ENCODE results near the gene TOMM40L. TPM values are rescaled to one million over a fixed set of nuclear protein-coding genes. Genes with fewer than 3 reads are reported as not detected.

Gene TOMM40L
- 10 to 100 TPM; 14.4 to 15.5 TPM for total RNA-seq
- polyA plus RNA-seq (ENCODE audit: insufficient read length in 2 of 2) = 10 to 100 TPM; 23.8 to 24.2 TPM
- long read RNA-seq, donor 1, partial matches to known transcripts = 27 of 33 reads
- long read RNA-seq, donor 1, other reads (novel, unspliced or antisense) = 0 of 33 reads
- long read RNA-seq, donor 2, partial matches to known transcripts = 0 of 1 reads
- long read RNA-seq, donor 2, other reads (novel, unspliced or antisense) = 0 of 1 reads
- long read RNA-seq, donor 3, partial matches to known transcripts = 0 of 4 reads
- long read RNA-seq, donor 3, other reads (novel, unspliced or antisense) = 0 of 4 reads
- long read RNA-seq, donor 4, partial matches to known transcripts = 0 of 4 reads
- long read RNA-seq, donor 4, other reads (novel, unspliced or antisense) = 0 of 4 reads

- Histone ChIP-seq H3K9me3 (ENCODE audit: control insufficient read depth, insufficient read depth, low read length) (no peaks in the 10 kb centered on the region), H3K27me3 (ENCODE audit: control insufficient read depth, insufficient read depth, low read length) (no peaks in the 10 kb centered on the region), H3K4me3 (ENCODE audit: low read depth, low read length) (peak within 1 kb of the TSS; percentile 78), H3K27ac (ENCODE audit: low read depth, low read length) (peak within 1 kb of the TSS; percentile 68), H3K36me3 (ENCODE audit: control insufficient read depth, insufficient read depth, low read length) (peaks cover 31% of the 10 kb centered on the region), H3K4me1 (ENCODE audit: control insufficient read depth, insufficient read depth, low read length) (peaks cover 27% of the 10 kb centered on the region)
- 0% methylated on average over 9 of the region's 16 CpGs for WGBS (ENCODE audit: insufficient coverage)
- DNase-seq (ENCODE audit: low read depth in 4 of 6, low spot score in 6 of 6) = peak; percentile 87 to 99 (median 94)
Measured at GRCh38 chr1:161225534-161226319, at the start of gene TOMM40L. Gene TOMM40L (plus strand): TSS chr1:161226060. CDS start chr1:161226490, 430 bp downstream.

DNA sequence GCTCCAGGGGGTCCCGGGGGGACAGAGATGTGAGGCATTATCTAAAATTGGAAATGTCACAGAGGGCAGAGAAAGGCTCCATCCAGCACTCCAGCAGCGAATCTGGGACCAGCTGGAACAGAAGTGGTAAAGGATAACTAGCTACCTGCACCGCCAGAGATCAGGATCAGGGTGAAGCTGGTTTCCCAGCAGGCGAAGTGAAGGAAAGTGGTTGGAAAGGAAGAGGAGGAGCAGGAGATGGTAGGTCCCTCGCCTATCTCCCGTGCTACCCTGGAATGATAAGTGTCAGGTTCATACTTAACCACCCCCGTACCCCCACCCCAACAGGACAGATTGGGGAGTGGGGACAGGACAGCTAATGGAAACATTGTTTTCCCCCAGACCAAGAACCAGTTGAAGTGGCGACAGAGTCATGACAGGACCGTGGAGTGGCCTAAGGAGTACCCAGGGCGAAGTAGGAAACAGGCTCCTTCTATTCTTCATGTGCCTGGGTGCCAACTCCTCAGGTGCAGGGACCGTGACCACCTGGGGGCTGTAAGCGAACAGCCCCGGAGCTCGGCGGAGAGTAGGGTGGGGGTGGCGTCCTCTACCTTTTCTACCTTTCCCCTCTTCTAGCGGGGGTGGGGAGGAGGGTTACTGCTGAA lies 49.3 kb upstream of the TOMM40L start:
- Histone ChIP-seq H3K9me3 (ENCODE audit: control insufficient read depth, insufficient read depth, low read length) (no peaks in the 10 kb centered on the region), H3K36me3 (ENCODE audit: control insufficient read depth, insufficient read depth, low read length) (peaks cover 41% of the 10 kb centered on the region), H3K27ac (ENCODE audit: low read depth, low read length) (peak overlapping the region; percentile 75), H3K4me3 (ENCODE audit: low read depth, low read length) (peak overlapping the region; percentile 91), H3K4me1 (ENCODE audit: control insufficient read depth, insufficient read depth, low read length) (peaks cover 13% of the 10 kb centered on the region), H3K27me3 (ENCODE audit: control insufficient read depth, insufficient read depth, low read length) (no peaks in the 10 kb centered on the region)
- no peak for DNase-seq (ENCODE audit: low read depth in 4 of 6, low spot score in 6 of 6)
- 37% methylated on average over 6 of the region's 17 CpGs for WGBS (ENCODE audit: insufficient coverage)

DNA sequence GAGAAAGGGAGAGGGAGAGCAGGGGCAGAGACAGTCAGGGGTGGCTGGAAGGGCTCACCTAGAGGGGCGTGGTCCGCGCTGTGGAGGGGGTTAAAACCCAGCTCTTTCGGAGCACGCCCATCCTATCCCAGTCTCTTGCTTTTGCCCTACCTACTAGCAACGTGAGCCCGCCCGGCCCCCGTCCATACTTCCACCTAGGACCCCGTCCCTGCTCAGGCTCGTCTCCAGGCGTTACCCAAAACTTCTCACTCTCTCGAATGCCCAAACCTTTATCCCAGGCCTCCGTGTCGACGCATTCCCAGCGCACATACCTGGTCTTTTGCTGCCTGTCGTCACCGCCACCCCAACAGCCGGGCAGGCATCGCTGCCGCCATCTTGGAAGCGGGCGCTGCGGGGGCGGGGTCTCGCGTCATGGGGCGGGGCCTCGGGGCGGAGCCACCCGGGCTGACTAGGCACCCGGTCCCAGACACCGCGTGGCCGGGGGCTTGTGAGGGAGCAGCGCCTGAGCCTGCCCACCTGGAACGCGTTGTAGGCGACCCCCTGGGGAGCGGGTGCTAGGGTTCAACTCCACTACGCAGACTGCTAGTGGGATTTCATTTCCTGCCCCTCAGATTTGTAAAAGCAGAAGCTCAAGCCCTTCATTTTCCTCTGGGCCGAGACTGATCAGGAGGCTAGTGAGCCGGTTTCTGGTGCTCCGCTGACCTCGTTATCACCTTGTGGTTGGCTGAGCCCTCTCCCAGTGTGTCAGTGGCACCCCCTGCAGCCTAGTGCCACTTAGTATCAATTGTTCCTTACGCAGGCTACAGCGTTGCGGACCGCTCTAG lies 48.5 kb upstream of the TOMM40L start, which contains the start of gene B4GALT3:
Gene B4GALT3, minus strand, starts transcription at position 396 of the 824 bp plus-strand sequence. CDS start 1,447 bp downstream, outside the sequence.
- no peaks in the 10 kb centered on the region for H3K9me3 ChIP-seq (ENCODE audit: control insufficient read depth, insufficient read depth, low read length)
- H3K4me1 ChIP-seq (ENCODE audit: control insufficient read depth, insufficient read depth, low read length) = peaks cover 13% of the 10 kb centered on the region
- peak in 5 of 6 donors; percentile 71 to 96 (median 82) for DNase-seq (ENCODE audit: low read depth in 4 of 6, low spot score in 6 of 6)
- H3K4me3 ChIP-seq (ENCODE audit: low read depth, low read length) = peak within 1 kb of the TSS; percentile 91
- under 1% methylated on average over 45 of the region's 50 CpGs for WGBS (ENCODE audit: insufficient coverage)
- no peaks in the 10 kb centered on the region for H3K27me3 ChIP-seq (ENCODE audit: control insufficient read depth, insufficient read depth, low read length)
- H3K36me3 ChIP-seq (ENCODE audit: control insufficient read depth, insufficient read depth, low read length) = peaks cover 34% of the 10 kb centered on the region
- H3K27ac ChIP-seq (ENCODE audit: low read depth, low read length) = peak within 1 kb of the TSS; percentile 75

DNA sequence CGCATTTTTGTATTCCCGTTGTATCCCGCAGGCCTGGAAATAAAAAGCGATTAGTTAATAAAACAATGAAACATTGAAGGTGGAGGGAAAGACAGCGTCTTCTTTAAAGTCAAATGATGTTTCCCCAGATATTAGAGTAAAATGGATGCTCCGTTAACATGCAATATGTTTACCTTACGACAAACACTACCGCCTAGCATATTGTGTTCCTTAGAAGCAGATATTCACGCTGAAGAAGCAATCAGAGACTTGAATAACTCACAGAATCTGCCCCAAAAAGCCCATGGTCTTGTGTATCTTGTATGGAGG lies 48.0 kb upstream of the TOMM40L start:
- H3K9me3 ChIP-seq (ENCODE audit: control insufficient read depth, insufficient read depth, low read length) = no peaks in the 10 kb centered on the region
- H3K27me3 ChIP-seq (ENCODE audit: control insufficient read depth, insufficient read depth, low read length) = no peaks in the 10 kb centered on the region
- WGBS (ENCODE audit: insufficient coverage) = 17% methylated on average over 1 of the region's 9 CpGs
- H3K36me3 ChIP-seq (ENCODE audit: control insufficient read depth, insufficient read depth, low read length) = peaks cover 28% of the 10 kb centered on the region
- no peak for DNase-seq (ENCODE audit: low read depth in 4 of 6, low spot score in 6 of 6)
- H3K4me3 ChIP-seq (ENCODE audit: low read depth, low read length) = peak overlapping the region; percentile 91
- H3K27ac ChIP-seq (ENCODE audit: low read depth, low read length) = peak overlapping the region; percentile 75
- H3K4me1 ChIP-seq (ENCODE audit: control insufficient read depth, insufficient read depth, low read length) = peaks cover 13% of the 10 kb centered on the region

- Histone ChIP-seq H3K27me3 (ENCODE audit: control insufficient read depth, insufficient read depth, low read length) (no peaks in the 10 kb centered on the region), H3K4me3 (ENCODE audit: low read depth, low read length) (no peak overlapping the region), H3K9me3 (ENCODE audit: control insufficient read depth, insufficient read depth, low read length) (no peaks in the 10 kb centered on the region), H3K27ac (ENCODE audit: low read depth, low read length) (no peak overlapping the region), H3K4me1 (ENCODE audit: control insufficient read depth, insufficient read depth, low read length) (peaks cover 13% of the 10 kb centered on the region), H3K36me3 (ENCODE audit: control insufficient read depth, insufficient read depth, low read length) (peaks cover 15% of the 10 kb centered on the region)
- DNase-seq (ENCODE audit: low read depth in 4 of 6, low spot score in 6 of 6) = no peak
- WGBS (ENCODE audit: insufficient coverage) = 100% methylated on average over 2 of the region's 3 CpGs
Measured at GRCh38 chr1:161179698-161180097, 46.2 kb upstream of the TOMM40L start.

DNA sequence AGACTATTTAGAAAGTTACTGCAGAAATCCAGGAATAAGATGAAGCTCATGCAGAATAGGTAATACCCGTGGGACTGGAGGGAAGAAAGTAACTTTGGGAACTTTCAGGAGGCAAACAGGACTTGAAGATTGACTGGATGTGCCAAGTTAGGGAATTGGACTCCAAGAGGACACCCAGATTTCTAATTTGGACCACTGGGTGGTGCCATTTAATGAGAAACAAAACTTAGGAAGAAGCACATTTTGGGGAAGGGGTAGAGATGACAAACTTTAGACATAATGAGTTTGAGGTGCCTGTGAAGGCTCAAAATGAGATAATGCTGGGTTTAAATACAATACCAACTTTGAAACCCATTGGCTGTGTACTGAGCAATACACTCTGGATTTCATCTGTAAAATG lies 45.2 kb upstream of the TOMM40L start:
- no peak overlapping the region for H3K27ac ChIP-seq (ENCODE audit: low read depth, low read length)
- peaks cover 6% of the 10 kb centered on the region for H3K36me3 ChIP-seq (ENCODE audit: control insufficient read depth, insufficient read depth, low read length)
- WGBS (ENCODE audit: insufficient coverage) = 53% methylated on average over 1 of the region's 1 CpG
- DNase-seq (ENCODE audit: low read depth in 4 of 6, low spot score in 6 of 6) = peak in 1 of 6 donors; percentile 28
- no peaks in the 10 kb centered on the region for H3K9me3 ChIP-seq (ENCODE audit: control insufficient read depth, insufficient read depth, low read length)
- peaks cover 13% of the 10 kb centered on the region for H3K4me1 ChIP-seq (ENCODE audit: control insufficient read depth, insufficient read depth, low read length)
- H3K4me3 ChIP-seq (ENCODE audit: low read depth, low read length) = no peak overlapping the region
- H3K27me3 ChIP-seq (ENCODE audit: control insufficient read depth, insufficient read depth, low read length) = no peaks in the 10 kb centered on the region

DNA sequence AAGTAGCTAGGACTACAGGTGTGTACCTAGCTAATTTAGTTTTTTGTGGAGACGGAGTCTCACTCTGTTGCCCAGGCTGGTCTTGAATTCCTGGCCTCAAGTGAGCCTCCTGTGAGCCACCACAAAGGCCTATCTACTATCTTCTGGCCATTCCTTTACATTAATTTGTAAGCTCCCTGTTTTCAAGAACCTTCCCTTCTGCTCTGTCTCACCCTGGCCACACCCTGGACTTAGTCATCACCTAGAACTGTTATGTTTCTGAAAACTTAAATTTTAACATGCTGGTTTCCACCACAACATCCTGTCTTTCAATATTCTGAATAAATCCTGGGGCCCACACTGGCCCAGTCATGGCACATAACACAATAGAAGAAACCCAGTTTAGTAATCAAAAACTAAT lies 43.6 kb upstream of the TOMM40L start:
- no peaks in the 10 kb centered on the region for H3K36me3 ChIP-seq (ENCODE audit: control insufficient read depth, insufficient read depth, low read length)
- DNase-seq (ENCODE audit: low read depth in 4 of 6, low spot score in 6 of 6) = no peak
- H3K4me3 ChIP-seq (ENCODE audit: low read depth, low read length) = no peak overlapping the region
- H3K27me3 ChIP-seq (ENCODE audit: control insufficient read depth, insufficient read depth, low read length) = no peaks in the 10 kb centered on the region
- no peaks in the 10 kb centered on the region for H3K9me3 ChIP-seq (ENCODE audit: control insufficient read depth, insufficient read depth, low read length)
- peaks cover 5% of the 10 kb centered on the region for H3K4me1 ChIP-seq (ENCODE audit: control insufficient read depth, insufficient read depth, low read length)
- H3K27ac ChIP-seq (ENCODE audit: low read depth, low read length) = no peak overlapping the region
- 100% methylated on average over 1 of the region's 1 CpG for WGBS (ENCODE audit: insufficient coverage)

DNA sequence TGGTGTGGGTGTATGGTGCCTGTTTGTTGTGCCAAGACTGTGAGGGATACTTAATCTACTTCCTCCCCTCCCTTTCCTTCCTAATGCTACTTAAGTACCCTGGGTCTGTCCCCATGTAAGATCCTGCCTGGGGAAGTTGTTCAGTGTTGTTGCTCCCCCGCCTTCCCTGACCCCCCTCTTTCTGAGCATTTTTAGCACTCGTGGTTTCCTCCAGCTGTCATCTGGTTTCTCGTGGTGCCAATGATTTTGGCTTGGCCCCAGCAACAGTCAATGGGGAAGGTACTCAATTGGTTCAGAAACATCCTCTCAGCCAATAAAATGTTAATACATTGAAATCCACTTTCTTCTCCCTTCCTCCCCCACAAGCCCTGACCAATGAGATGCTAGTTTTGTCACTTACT lies 40.6 kb upstream of the TOMM40L start:
- Histone ChIP-seq H3K4me3 (ENCODE audit: low read depth, low read length) (no peak overlapping the region), H3K27ac (ENCODE audit: low read depth, low read length) (peak overlapping the region; percentile 10)

More for the DNA sequence above, 40.6 kb upstream of the TOMM40L start:
- peak in 2 of 6 donors; percentile 86 to 94 for DNase-seq (ENCODE audit: low read depth in 4 of 6, low spot score in 6 of 6)
- Histone ChIP-seq H3K4me1 (ENCODE audit: control insufficient read depth, insufficient read depth, low read length) (no peaks in the 10 kb centered on the region), H3K36me3 (ENCODE audit: control insufficient read depth, insufficient read depth, low read length) (no peaks in the 10 kb centered on the region), H3K9me3 (ENCODE audit: control insufficient read depth, insufficient read depth, low read length) (no peaks in the 10 kb centered on the region), H3K27me3 (ENCODE audit: control insufficient read depth, insufficient read depth, low read length) (no peaks in the 10 kb centered on the region)
- WGBS (ENCODE audit: insufficient coverage) = 40% methylated on average over 1 of the region's 3 CpGs
